ENCODE results near the gene KAT7.

The KAT7 gene

GRCh38 chr17:49845321-49845720 is 56.8 kb downstream of the KAT7 start:
- no peak for DNase-seq

DNA sequence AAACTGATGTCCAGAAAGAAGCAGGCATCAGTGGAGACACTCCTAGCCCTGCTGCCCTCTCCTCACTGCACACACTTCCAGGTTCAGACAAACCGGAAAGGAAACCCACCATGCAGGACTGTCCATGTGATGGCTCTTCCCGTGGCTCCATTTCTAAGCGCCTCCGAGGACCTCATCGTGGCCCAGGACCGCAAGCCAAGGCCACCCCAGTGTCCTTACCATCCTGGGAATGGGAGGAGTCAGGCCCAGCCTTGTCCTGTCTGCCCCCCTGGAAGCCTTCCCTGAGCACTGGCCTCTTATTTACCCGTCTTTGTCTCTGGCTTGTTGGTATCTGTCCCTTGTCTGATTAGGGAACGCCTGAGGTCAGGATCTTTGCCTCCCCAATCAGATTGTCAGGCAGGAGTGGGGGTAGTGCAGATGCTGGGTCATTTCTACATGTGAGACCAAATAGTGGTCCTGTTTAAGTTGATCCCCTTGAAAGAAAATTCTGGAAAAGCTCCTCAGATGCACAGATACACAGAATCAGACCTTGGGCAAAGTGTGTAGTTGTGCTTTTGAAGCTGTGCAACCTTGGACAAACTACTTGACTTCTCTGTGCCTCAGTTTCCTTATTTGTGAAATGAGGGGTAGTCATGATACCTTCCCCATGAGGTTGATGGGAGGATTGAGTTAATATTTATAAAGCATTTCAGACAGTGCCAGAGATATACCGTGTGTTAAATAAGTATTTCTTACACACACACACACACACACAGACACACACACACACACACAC is 58.6 kb downstream of the KAT7 start:
- peak; percentile 33 for DNase-seq

- DNase-seq, result peak; percentile 49
Observed at GRCh38 chr17:49848019-49848473, 59.6 kb downstream of the KAT7 start, which contains the start of gene TAC4. Gene TAC4 (minus strand): TSS chr17:49848069. CDS start chr17:49848017, 52 bp downstream.

DNA sequence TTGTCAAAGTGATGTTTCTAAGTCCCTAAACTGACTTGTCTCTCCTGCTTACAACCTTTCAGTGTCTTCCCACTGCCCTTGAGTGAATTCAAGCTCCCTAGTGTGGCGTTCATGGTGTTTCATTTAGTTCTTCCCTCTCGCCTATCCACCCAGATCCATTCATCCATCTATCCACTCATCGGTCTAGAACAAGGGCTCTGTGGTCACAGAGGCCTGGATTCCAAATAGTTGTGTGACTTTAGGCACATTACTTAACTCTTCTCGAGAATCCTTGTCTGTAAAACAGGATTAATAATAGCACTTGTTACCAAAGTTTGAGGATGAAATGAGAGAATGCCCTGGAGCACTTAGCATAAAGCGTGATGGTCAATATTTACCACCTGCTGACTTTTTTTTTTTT is 60.3 kb downstream of the KAT7 start:
- DNase-seq, result no peak

DNA sequence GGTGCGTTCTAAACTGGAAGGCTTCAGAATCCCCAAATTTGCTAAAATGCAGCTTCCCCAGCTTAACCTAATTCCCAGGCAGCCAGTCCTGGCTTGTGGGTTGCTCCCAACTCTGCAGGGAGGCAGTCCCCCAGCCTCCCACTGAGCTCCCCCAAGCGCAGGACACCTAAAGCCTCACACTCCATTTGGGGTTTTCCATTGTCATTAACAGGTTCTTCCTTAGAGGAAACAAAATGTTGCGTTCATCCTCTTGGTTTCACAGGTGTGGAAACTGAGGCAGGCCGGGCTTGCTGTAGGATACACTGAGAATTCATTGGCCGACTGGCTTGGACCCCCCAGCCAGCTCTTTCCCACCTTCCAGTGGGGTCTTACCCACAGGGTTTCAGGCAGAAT is 61.7 kb downstream of the KAT7 start:
- no peak for DNase-seq

- DNase-seq, result no peak
Observed at GRCh38 chr17:49850772-49851386, 62.4 kb downstream of the KAT7 start.

DNA sequence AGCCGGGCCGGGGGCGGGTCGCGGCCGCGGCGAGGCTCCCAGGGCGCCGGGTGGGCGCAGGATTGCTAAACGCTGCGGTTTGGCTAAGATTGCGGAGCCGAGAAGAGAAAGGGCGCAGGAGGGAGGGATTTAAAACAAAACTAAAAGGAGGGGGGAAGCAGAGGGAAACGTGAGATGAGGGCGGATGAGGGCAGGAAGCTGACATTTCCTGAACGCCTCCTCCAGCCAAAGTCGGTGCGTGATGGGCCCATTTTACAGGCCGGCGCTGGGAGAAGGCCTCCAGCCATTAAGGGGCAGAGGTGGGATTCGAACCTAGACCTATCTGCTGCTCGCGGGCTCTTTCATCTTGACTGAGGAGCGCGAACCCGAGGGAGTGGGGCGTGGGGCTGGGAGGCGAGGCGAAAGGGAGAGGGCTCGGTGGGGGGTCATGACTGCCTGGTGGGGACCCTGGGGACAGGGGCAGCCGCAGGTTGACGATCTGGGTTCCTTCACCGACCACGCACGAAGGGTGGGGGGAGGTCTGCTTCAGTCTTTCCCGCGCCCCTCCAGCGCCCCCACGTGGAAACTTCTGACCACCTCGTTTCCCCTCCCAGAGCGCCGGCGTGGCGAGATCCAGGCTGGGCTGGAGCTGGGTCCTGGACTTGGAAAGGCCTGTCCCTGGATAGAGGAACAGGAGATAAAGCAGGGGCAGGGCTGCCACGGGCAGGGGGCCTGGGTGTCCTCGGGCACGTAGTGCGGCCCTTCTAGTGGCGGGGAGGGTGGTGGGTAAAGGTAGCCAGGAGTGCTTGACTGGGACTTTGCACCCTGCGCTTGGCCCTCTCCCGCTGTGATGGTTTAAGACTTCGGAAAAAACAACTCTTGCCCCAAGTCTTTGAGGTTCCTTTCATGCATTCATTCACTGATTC is 63.2 kb downstream of the KAT7 start:
- DNase-seq, result peak; percentile 86

- no peak for DNase-seq
Observed at GRCh38 chr17:49853470-49854015, 65.1 kb downstream of the KAT7 start.

DNA sequence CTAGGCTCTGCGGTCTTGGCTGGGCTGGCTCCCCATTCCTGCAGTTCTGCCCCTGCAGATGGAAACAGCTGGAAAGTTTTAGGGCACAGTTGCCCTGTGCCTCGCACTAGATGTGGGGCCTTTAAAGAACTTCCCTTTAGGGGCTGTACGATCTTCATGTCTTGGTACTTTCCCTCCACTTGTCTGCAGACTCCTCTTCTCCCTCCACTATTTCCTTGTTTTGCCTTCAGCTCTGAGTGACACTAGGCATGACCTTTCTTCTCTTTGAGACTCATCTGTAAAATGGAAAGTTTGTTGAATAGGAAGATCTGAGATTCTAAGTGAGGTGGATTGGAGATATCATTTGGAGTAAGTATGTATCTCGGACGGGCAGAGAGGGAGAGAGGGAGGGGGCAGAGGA is 65.6 kb downstream of the KAT7 start:
- DNase-seq, result no peak

DNA sequence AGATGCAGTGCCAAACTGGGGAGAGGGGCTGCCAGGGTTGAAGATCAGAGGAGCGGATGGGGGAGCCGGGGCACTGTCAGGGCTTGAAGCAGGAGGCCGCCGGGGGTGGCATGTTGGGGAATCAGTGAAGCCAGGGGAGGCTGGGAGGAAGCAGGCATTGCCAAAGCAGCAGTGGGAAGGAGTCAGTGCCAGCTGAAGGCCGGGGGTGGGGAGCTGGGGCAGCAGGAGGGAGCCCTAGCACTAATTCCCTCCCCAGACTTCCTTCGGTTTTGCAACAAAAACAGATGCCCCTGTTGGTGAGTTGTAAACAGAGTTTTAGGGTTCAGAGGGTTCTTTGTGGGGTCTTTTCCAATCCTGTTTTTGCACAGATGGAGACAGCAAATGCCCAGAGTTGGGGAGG is 70.3 kb downstream of the KAT7 start:
- DNase-seq, result no peak

DNA sequence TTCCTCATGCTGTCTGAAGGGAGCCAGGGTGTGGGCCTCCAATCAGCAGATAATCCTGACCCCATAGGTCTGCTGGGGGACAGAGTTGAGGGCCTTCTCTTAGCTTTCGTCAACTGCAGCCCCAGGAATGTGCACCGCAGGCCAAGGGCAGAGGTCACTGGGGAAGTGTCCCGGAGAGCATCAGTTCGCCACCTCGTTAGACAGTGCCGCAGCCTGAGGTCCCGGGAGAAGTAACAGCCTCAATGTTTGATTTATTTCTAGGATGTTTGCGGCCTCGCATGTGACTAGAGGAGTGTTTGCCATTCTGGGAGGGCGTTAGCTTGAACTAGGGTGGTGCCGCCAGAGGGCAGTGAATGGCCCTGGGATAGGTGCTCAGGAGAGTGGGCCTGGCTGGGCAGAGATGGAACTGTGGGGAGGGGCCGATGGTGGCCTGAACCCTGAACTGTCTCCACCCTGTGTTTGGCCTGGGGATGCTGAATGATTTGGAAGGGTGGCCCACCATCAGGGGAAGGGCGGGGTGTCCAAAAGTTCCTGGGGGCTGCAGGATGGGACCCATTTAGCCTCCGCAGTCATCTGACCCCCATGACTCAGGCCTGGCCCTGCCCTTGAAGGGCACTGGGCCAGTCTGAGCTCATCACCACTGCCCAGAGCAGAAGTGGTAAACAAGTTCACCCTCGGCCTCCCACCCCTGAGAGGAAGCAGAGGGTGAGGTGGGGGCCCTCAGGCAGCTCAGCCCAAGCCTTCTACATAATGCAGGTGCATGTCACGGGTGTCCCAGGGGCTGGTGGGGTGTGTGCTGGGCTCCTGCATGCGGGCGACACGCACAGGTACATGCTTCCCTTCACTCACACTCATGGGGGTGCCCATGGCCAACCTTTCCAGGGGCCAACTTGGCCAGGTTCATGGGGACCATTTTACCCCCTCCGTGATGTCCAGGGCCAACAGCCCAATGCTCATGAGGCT is 71.8 kb downstream of the KAT7 start:
- no peak for DNase-seq

GRCh38 chr17:49861150-49861884 is 72.8 kb downstream of the KAT7 start:
- DNase-seq, result peak; percentile 83

DNA sequence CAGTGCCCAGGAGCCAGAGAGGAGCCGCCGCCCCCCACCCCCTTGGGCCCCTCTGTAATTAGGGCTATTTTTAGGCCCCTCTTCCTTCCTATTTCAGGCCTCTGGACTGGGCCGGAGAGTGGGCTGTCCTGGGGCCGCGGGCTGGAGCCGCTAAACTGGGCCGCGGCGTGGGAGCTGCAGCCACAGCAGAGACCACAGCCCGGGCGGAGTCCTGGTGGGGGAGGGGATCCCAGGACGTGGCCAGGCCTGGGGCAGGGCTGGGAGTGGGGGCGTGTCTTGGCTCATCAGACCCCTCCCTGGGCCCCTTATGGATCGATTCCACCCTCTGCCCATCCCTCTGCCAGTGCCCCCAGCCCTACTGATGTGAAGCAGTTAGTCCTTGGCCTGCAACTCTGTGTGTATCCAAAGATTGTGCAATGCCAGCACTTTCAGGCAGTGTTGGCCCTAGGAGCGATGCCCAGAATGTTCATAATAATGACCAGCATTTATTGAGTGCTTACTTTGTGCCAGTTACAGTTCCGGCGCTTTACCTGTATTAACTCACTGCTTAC is 74.4 kb downstream of the KAT7 start:
- DNase-seq, result no peak

- DNase-seq, result no peak
Observed at GRCh38 chr17:49866019-49866380, 77.5 kb downstream of the KAT7 start.

GRCh38 chr17:49866882-49867413 is 78.5 kb downstream of the KAT7 start:
- no peak for DNase-seq

DNA sequence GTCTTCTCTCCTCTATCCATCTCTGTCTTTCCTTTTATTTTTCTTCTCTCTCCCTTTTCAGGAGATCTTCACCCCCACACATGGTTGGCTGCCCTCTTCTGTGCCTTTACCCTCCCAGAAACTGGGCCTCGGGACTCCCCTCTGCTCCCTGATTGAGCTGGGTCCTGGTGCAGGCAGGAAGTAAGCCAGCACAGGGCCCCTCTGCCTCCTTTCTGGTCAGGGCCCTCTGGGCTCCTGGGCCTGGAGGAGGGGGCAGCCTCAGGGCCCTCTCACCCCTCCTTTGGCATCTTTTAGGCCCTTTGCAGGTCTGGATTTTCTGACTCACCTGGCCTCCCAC is 80.5 kb downstream of the KAT7 start:
- no peak for DNase-seq

DNA sequence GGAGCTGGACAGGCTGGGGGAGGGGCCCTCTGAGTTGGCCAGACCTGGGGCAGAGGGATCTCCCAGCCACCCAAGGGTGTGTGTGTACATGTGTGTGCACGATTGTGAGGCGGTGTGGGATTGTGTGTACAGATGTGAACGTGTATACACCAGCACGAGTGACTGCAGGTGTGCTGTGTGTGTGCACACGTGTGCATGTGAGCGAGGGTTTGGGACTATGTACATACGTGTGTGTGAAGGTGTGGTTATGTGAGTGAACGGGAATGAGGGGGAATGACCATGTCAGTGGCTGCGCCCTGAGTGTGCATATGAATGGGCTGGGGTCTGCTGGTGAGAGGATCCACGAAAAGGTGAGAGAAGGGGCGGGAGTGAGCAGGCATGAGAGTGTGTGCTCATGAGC is 81.8 kb downstream of the KAT7 start:
- DNase-seq, result no peak

- DNase-seq, result no peak
Observed at GRCh38 chr17:49871211-49871610, 82.7 kb downstream of the KAT7 start.

DNA sequence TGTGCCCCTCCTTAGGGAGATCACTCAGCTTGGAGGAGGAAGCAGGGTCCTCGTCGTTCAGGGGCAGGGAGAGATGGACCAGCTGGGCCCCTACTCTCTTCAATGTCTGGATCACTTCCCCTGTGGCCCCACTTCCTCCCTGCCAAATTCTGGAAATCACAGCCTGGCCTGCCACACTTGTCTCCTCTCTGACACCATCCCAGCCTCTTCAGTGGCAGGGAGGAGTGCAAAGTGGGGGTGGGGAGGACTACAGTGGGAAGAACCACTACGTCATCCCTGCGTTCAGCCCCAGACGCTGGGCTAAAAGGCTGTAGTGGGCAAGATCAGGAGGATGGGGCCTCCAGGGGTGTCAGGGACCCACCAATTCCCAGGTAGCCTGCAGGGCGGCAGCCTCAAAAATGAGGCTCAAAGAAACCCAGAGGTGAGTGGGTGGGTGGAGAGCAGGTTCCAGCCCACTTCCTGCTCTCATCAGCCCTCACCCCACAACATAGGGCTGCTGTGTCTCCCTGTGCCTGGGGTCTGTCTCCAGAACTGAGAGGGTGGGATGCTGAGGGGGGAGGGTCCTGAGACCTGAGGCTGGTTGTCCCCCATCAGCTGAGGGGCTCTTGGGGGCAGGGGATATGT is 84.4 kb downstream of the KAT7 start:
- no peak for DNase-seq

GRCh38 chr17:49873466-49873865 is 85.0 kb downstream of the KAT7 start:
- DNase-seq, result no peak
